Esophagus muscularis mucosa (tissue), 4 donors: ENCODE data around the gene ADAT3. TPM values are rescaled to one million over a fixed set of nuclear protein-coding genes. Genes with fewer than 3 reads are reported as not detected.

ENCODE experiments used
- DNase-seq: peaks from one replicate; pipeline ENCODE4 v3.0.0-alpha.2; 2017; ENCODE audit errors: extremely low spot score
- H3K27ac ChIP-seq, 4 donors: fragments of 200-600 bp; sonication (generic); replicated peaks in 1 of 4; 1 replicate in 3 of 4; 2 replicates in 1 of 4; pipeline ENCODE4 v1.5.1; 2016 to 2019; ENCODE audit warnings: mild to moderate bottlenecking in 1 of 4
- H3K27me3 ChIP-seq, 4 donors: fragments of 200-600 bp; sonication (generic); one replicate each; pipeline versions ENCODE4 v1.5.1 to v1.6.0; 2016 to 2019
- H3K36me3 ChIP-seq, 4 donors: fragments of 200-600 bp; sonication (generic); one replicate each; pipeline ENCODE4 v1.5.1; 2016 to 2019
- H3K4me1 ChIP-seq, 4 donors: fragments of 200-600 bp; sonication (generic); one replicate each; pipeline ENCODE4 v1.5.1; 2016 to 2019
- H3K4me3 ChIP-seq, 4 donors: fragments of 200-600 bp; sonication (generic); 1 replicate in 2 of 4; 2 replicates in 2 of 4; pipeline ENCODE4 v1.5.1; 2016 to 2019; ENCODE audit warnings: mild to moderate bottlenecking in 4 of 4, moderate library complexity in 1 of 4
- H3K9me3 ChIP-seq, 4 donors: fragments of 200-600 bp; sonication (generic); 1 replicate in 3 of 4; 2 replicates in 1 of 4; pipeline ENCODE4 v1.5.1; 2016 to 2019
- CTCF ChIP-seq, 3 experiments: fragments of 200-600 bp in 2 of 3; fragments of 450-650 bp in 1 of 3; sonication (generic) in 2 of 3; IDR thresholded peaks; one replicate each; pipeline ENCODE4 v1.5.1; 2017 to 2019; ENCODE audit warnings: antibody characterized with exemption in 3 of 3, mild to moderate bottlenecking in 2 of 3, moderate library complexity in 1 of 3
- EP300 ChIP-seq: sonication (generic); formaldehyde crosslinking; IDR thresholded peaks from one replicate; pipeline ENCODE4 v1.6.1; 2017; ENCODE audit warnings: antibody characterized with exemption
- POLR2A ChIP-seq: fragments of 450-650 bp; IDR thresholded peaks from one replicate; pipeline ENCODE4 v1.6.1; 2017; ENCODE audit warnings: antibody characterized with exemption, moderate library complexity, mild to moderate bottlenecking, low read depth
- POLR2AphosphoS5 ChIP-seq, 2 donors: sonication (generic); formaldehyde crosslinking; IDR thresholded peaks; one replicate each; pipeline ENCODE4 v1.6.1; 2017; ENCODE audit warnings: antibody characterized with exemption in 2 of 2
- WGBS: methylation state at CpG from one replicate; pipeline ENCODE4 v1.1.5; 2018; 5-methylcytosine and 5-hydroxymethylcytosine counted together
- intact Hi-C: fragments of 100-400 bp; cut with DNase I; formaldehyde crosslinking; loops from one replicate; pipeline ENCODE4 v1.15.1; 2023
- total RNA-seq, 4 donors: library from RNA; depleted of rRNA; stranded (reverse); fragments of >200 nt; gene quantifications; one replicate each; pipeline versions ENCODE4 v1.1.0 to v1.2.1, GENCODE V29; 2016

The ADAT3 gene
- total RNA-seq, 4 donors from 2014 or later, result 3.8 to 5.6 (median 4.4) TPM

- H3K4me1 ChIP-seq, result peaks cover 80 to 100% (median 98%) of the 10 kb centered on the region in 4 donors
- TF ChIP-seq CTCF (IDR thresholded peaks at IDR 0.05) (no peak), POLR2AphosphoS5 (IDR thresholded peaks at IDR 0.05) (no peak), EP300 (no peak), POLR2A (no peak)
- no peaks in the 10 kb centered on the region for H3K9me3 ChIP-seq
- H3K27me3 ChIP-seq, result peaks cover 0 to 83% (median 10%) of the 10 kb centered on the region in 4 donors
- DNase-seq, result no peak
- peak overlapping the region; percentile 75 to 91 (median 86) for H3K27ac ChIP-seq
- peak overlapping the region; percentile 52 to 65 (median 54) for H3K4me3 ChIP-seq
- H3K36me3 ChIP-seq, result peaks cover 0 to 5% (median 0%) of the 10 kb centered on the region in 4 donors
- intact Hi-C loops, result no loop called here
- WGBS, result 37% methylated on average over 15 of the region's 16 CpGs
These were observed 47.4 kb upstream of the ADAT3 start for GRCh38 chr19:1857648-1858326.

DNA sequence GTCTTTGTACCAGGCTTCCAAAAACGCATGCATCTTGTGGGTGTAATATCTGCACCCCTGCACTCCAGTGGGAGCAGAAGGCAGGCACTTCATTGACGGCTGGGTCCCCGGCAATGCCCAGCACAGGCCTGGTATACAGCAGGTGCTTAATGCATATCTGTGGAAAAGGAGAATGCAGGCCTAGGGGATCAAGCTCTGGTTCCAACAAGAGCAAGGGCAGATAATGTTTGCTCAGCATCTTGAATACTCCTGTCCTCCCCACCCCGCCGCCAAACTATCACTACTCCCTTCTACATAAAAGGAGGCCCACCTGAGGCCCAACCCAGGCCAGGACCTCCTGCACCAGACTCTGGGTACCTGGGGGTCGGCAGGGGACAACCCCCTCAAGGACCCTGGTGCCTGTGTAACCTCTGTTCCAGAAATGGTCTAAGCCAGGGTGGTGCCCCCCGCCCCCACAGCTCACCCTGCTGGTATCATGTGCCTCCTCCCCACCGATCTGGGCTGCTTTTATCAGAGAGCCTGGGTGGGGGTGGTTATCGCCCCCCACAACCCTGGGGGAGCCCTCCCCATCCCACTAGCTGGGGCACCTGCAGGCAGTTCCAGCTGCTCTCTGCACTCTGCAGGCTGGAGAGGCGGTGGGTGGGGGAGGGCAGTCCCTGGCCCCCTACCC is 46.7 kb upstream of the ADAT3 start:
- TF ChIP-seq POLR2AphosphoS5 (IDR thresholded peaks at IDR 0.05), result no peak
- TF ChIP-seq POLR2A, result no peak
- H3K27me3 ChIP-seq, result peaks cover 0 to 75% (median 10%) of the 10 kb centered on the region in 4 donors
- H3K4me1 ChIP-seq, result peaks cover 75 to 95% (median 91%) of the 10 kb centered on the region in 4 donors
- no peaks in the 10 kb centered on the region for H3K9me3 ChIP-seq
- DNase-seq, result no peak
- intact Hi-C loops, result no loop called here
- H3K4me3 ChIP-seq, result no peak overlapping the region
- H3K27ac ChIP-seq, result peak overlapping the region; percentile 75 to 91 (median 86)
- 64% methylated on average over 6 of the region's 10 CpGs for WGBS
- peaks cover 0 to 5% (median 0%) of the 10 kb centered on the region in 4 donors for H3K36me3 ChIP-seq

GRCh38 chr19:1859331-1859781 is 45.8 kb upstream of the ADAT3 start:
- no peak for DNase-seq
- 40% methylated on average over 15 of the region's 18 CpGs for WGBS
- no peak for TF ChIP-seq POLR2A
- no peak for TF ChIP-seq POLR2AphosphoS5 (IDR thresholded peaks at IDR 0.05)
- no peak for TF ChIP-seq EP300
- TF ChIP-seq CTCF (IDR thresholded peaks at IDR 0.05), result no peak
- Histone ChIP-seq H3K27me3 (peaks cover 0 to 67% (median 10%) of the 10 kb centered on the region in 4 donors), H3K27ac (peak overlapping the region; percentile 54 to 89 (median 72)), H3K36me3 (peaks cover 0 to under 1% (median 0%) of the 10 kb centered on the region in 4 donors), H3K4me1 (peaks cover 67 to 89% (median 85%) of the 10 kb centered on the region in 4 donors), H3K4me3 (peak overlapping the region in 2 of 4 donors; percentile 0 to 83), H3K9me3 (no peaks in the 10 kb centered on the region)
- intact Hi-C loops, result no loop called here

GRCh38 chr19:1860042-1860775 is 45.0 kb upstream of the ADAT3 start:
- TF ChIP-seq POLR2A (no peak), POLR2AphosphoS5 (IDR thresholded peaks at IDR 0.05) (no peak), CTCF (IDR thresholded peaks at IDR 0.05) (no peak), EP300 (no peak)
- peaks cover 0 to 66% (median 10%) of the 10 kb centered on the region in 4 donors for H3K27me3 ChIP-seq
- no peaks in the 10 kb centered on the region for H3K9me3 ChIP-seq
- no peaks in the 10 kb centered on the region for H3K36me3 ChIP-seq
- WGBS, result 45% methylated on average over 9 of the region's 32 CpGs
- no peak for DNase-seq
- H3K4me1 ChIP-seq, result peaks cover 63 to 89% (median 85%) of the 10 kb centered on the region in 4 donors
- intact Hi-C loops, result no loop called here
- H3K4me3 ChIP-seq, result peak overlapping the region in 3 of 4 donors; percentile 0 to 83 (median 4)
- peak overlapping the region; percentile 54 to 89 (median 72) for H3K27ac ChIP-seq
